Fibroblast of lung (primary cell): ENCODE results near the gene CYP4F8.

Experiments
- EZH2 ChIP-seq: IDR thresholded peaks from 2 replicates; pipeline ENCODE4 v1.5.1; 2012; ENCODE audit warnings: low read length, control low read depth, mild to moderate bottlenecking; ENCODE audit errors: missing control alignments
- TF ChIP-seq, protein P1 (sequence below), 2 donors: IDR thresholded peaks in 1 of 2; conservative IDR thresholded peaks in 1 of 2; 1 replicate in 1 of 2; 2 replicates in 1 of 2; pipeline ENCODE4 v1.5.1; 2011 to 2012; ENCODE audit warnings: low read length in 2 of 2, control low read depth in 1 of 2, inconsistent platforms in 1 of 2, low read depth in 1 of 2, mild to moderate bottlenecking in 1 of 2

DNA sequence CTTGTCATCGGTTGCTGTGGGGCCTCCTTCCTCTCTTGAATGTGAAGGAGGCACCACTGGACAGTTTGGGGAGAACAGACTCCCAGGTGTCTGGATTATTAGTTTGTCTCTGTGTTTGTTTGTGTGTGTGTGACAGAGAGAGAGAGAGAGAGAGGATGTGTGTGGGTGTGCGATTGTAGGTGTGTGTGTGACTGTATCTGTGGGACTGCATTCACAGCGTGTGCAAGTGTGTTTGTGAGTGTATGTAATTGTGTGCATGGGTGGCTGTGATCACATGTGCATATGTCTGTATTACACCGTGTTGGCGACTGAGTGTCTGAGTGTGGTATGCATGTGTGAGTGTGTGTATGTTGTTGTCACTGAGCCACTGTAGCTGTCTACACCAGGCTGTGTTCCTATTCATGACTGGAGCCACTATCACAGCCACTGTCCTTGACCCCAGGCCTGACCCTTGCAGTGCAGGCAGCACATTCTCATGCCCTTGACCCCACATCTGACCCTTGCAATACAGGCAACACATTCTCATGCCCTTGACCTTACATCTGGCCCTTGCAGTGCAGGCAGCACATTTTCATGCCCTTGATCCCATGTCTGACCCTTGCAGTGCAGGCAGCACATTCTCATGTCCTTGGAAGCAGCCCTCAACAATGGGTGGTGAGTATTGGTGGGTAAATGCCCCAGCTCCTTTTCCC lies 25.1 kb upstream of the CYP4F8 start:
- TF ChIP-seq, protein P1, sequence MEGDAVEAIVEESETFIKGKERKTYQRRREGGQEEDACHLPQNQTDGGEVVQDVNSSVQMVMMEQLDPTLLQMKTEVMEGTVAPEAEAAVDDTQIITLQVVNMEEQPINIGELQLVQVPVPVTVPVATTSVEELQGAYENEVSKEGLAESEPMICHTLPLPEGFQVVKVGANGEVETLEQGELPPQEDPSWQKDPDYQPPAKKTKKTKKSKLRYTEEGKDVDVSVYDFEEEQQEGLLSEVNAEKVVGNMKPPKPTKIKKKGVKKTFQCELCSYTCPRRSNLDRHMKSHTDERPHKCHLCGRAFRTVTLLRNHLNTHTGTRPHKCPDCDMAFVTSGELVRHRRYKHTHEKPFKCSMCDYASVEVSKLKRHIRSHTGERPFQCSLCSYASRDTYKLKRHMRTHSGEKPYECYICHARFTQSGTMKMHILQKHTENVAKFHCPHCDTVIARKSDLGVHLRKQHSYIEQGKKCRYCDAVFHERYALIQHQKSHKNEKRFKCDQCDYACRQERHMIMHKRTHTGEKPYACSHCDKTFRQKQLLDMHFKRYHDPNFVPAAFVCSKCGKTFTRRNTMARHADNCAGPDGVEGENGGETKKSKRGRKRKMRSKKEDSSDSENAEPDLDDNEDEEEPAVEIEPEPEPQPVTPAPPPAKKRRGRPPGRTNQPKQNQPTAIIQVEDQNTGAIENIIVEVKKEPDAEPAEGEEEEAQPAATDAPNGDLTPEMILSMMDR (conservative IDR thresholded peaks at IDR 0.05 in 1 of 2, IDR thresholded peaks at IDR 0.05 in 1 of 2; ENCODE audit: low read depth in 1 of 2, low read length in 2 of 2), result no peak
- no peak for TF ChIP-seq EZH2
